ENCODE results near the gene RPS19BP1. TPM values are rescaled to one million over a fixed set of nuclear protein-coding genes. Genes with fewer than 3 reads are reported as not detected.

The RPS19BP1 gene
- total RNA-seq, 1 donor from 2014 or later = 67.9 TPM

DNA sequence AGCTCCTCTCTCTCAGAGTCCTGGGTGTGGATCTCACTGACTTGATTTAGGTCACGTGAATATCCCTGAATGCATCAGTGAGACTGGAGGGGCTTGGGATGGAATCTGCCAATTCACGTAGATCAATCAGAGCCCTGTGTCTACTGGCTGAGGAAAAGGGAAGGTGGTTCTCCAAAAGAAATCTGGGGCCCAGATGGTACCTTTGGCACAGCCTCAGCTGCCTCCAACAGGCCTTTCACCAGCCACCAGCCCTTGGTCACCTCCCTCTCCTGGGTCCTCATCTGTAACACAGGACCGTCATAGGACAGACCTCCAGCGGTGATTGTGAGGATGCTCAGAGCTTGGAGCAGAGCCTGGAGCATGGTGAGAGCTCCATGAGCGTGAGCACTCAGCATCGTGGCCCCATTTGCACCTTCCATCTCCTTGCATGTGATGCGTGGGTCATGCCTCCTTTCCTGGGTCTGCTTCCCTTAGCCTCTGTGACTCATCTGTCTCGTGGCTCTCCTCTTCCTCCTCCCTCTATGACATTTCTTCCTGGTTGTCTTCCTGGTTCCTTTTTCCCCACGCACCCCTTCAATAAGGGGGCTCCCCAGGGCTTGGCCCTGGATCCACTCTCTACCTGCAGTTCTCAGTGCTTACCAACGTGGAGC lies 38.0 kb downstream of the RPS19BP1 start:
- peaks cover 54% of the 10 kb centered on the region for H3K4me1 ChIP-seq
- peak; percentile 6 to 15 for ATAC-seq
- intact Hi-C loops (cut with DNase I) = no loop called here
- peak overlapping the region; percentile 56 for H3K27ac ChIP-seq
- no peaks in the 10 kb centered on the region for H3K36me3 ChIP-seq
- H3K4me3 ChIP-seq = no peak overlapping the region
- H3K9me3 ChIP-seq = no peaks in the 10 kb centered on the region
- DNase-seq = peak; percentile 54
- H3K27me3 ChIP-seq (ENCODE audit: low read depth) = no peaks in the 10 kb centered on the region
- TF ChIP-seq CTCF (IDR thresholded peaks at IDR 0.05) = no peak

GRCh38 chr22:39493759-39494158 lies 38.8 kb downstream of the RPS19BP1 start:
- Histone ChIP-seq H3K27ac (peak overlapping the region; percentile 31), H3K36me3 (no peaks in the 10 kb centered on the region), H3K9me3 (no peaks in the 10 kb centered on the region), H3K4me1 (peaks cover 58% of the 10 kb centered on the region), H3K27me3 (ENCODE audit: low read depth) (no peaks in the 10 kb centered on the region), H3K4me3 (no peak overlapping the region)
- ATAC-seq = no peak
- intact Hi-C loops (cut with DNase I) = no loop called here
- DNase-seq = peak; percentile 5
- TF ChIP-seq CTCF (IDR thresholded peaks at IDR 0.05) = no peak

DNA sequence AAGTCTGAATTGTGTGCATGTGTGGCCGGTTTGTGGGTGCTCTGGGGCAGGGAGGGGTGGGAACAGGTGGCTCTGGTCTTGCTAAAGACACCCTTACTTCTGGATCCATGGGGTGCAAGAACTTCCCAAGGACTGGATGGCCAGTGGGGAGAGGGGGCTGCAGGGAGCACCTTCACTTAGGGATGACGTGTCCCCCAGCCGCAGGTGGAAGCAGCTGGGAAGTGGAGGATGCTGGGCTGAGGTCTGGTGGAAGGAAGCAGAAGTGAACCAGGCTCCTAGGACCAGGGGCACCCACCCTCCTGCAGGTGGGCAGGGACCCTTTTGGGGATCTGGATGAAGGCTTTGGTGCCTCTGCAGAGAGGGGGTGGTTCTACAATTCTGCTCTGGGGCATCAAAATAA lies 40.4 kb downstream of the RPS19BP1 start:
- Histone ChIP-seq H3K4me3 (no peak overlapping the region), H3K27me3 (ENCODE audit: low read depth) (no peaks in the 10 kb centered on the region), H3K36me3 (no peaks in the 10 kb centered on the region), H3K27ac (no peak overlapping the region), H3K9me3 (no peaks in the 10 kb centered on the region), H3K4me1 (peaks cover 48% of the 10 kb centered on the region)
- peak; percentile 19 for DNase-seq
- intact Hi-C loops (cut with DNase I) = no loop called here
- ATAC-seq = no peak
- TF ChIP-seq CTCF (IDR thresholded peaks at IDR 0.05) = no peak

- Histone ChIP-seq H3K27ac (no peak overlapping the region), H3K27me3 (ENCODE audit: low read depth) (no peaks in the 10 kb centered on the region), H3K36me3 (no peaks in the 10 kb centered on the region), H3K9me3 (no peaks in the 10 kb centered on the region), H3K4me1 (peaks cover 46% of the 10 kb centered on the region), H3K4me3 (no peak overlapping the region)
- intact Hi-C loops (cut with DNase I) = no loop called here
- DNase-seq (peak; percentile 38), ATAC-seq (no peak)
- TF ChIP-seq CTCF (IDR thresholded peaks at IDR 0.05) = no peak
Measured at GRCh38 chr22:39491696-39492095, 40.9 kb downstream of the RPS19BP1 start.

DNA sequence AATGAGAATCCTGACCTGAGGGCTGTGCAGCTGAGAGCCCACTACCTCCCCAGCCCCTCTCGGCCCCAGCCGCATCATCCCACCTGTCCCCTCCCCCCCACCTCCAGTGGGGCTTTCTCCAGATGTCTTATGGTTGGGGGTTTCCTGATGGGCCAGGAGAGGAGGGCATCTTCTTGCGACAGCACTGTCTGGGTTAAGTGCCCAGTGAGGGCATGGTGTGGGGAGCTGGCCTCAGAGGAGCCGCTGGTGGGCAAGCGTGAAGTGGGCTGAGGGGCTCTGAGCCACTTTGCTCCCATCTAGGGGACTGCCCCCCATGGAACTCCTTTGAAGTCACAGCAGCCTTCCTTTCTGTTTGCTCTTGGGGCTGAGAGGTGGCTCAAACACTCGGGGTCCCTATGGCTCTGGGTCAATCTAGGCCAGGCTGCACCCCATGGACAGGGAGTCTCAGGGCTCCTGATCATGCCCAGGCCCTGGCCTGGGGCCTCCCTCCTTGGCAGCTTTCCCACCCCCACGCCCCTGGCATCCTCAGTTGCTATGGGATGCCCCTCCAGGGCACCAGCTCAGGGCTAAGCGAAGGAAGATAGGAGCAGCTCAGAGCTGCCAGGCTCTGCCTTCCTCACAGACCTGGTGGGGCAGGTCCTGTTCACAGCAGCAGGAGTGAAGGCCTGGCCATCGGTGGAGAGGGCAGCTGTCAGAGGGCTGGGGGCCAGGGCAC lies 41.4 kb downstream of the RPS19BP1 start:
- ATAC-seq (no peak), DNase-seq (peak; percentile 38)
- Histone ChIP-seq H3K4me3 (no peak overlapping the region), H3K27me3 (ENCODE audit: low read depth) (no peaks in the 10 kb centered on the region), H3K9me3 (no peaks in the 10 kb centered on the region), H3K27ac (no peak overlapping the region), H3K4me1 (peaks cover 40% of the 10 kb centered on the region), H3K36me3 (no peaks in the 10 kb centered on the region)
- intact Hi-C loops (cut with DNase I) = no loop called here
- TF ChIP-seq CTCF (IDR thresholded peaks at IDR 0.05) = no peak

Data from lower lobe of right lung (tissue), 2 donors.